Transverse colon (tissue), 4 donors: Measurements from ENCODE around the gene PDGFD.

Source experiments
- CTCF ChIP-seq, 5 experiments: fragments of 200-600 bp in 3 of 5; fragments of 450-650 bp in 2 of 5; sonication (generic) in 3 of 5; IDR thresholded peaks; 1 replicate in 2 of 5; 2 replicates in 3 of 5; pipeline ENCODE4 v1.5.1; 2016 to 2017; ENCODE audit warnings: antibody characterized with exemption in 5 of 5, inconsistent platforms in 3 of 5, mild to moderate bottlenecking in 2 of 5, moderate library complexity in 1 of 5
- EP300 ChIP-seq: sonication (generic); formaldehyde crosslinking; IDR thresholded peaks from one replicate; pipeline ENCODE4 v1.6.1; 2017; ENCODE audit warnings: antibody characterized with exemption, low read depth
- POLR2A ChIP-seq: fragments of 450-650 bp; IDR thresholded peaks from one replicate; pipeline ENCODE4 v1.6.1; 2016; ENCODE audit warnings: antibody characterized with exemption, mild to moderate bottlenecking, moderate library complexity
- POLR2AphosphoS5 ChIP-seq, 3 donors: sonication (generic); formaldehyde crosslinking; IDR thresholded peaks; one replicate each; pipeline ENCODE4 v1.6.1; 2016; ENCODE audit warnings: antibody characterized with exemption in 3 of 3

GRCh38 chr11:103946793-103947545, 217.0 kb downstream of the PDGFD start:
- TF ChIP-seq CTCF (IDR thresholded peaks at IDR 0.05) (no peak), POLR2AphosphoS5 (IDR thresholded peaks at IDR 0.05) (no peak), EP300 (no peak), POLR2A (no peak)
